Vagina (tissue), 2 donors: ENCODE measurements around the gene TBC1D14.

Experiments
- CTCF ChIP-seq, 3 experiments: fragments of 450-650 bp in 2 of 3; fragments of 200-600 bp in 1 of 3; sonication (generic) in 1 of 3; IDR thresholded peaks; one replicate each; pipeline ENCODE4 v1.5.1; 2017 to 2019; ENCODE audit warnings: antibody characterized with exemption in 3 of 3, mild to moderate bottlenecking in 2 of 3, moderate library complexity in 2 of 3
- POLR2A ChIP-seq, 2 donors: fragments of 450-650 bp; IDR thresholded peaks; one replicate each; pipeline ENCODE4 v1.6.1; 2017; ENCODE audit warnings: antibody characterized with exemption in 2 of 2, mild to moderate bottlenecking in 2 of 2, moderate library complexity in 2 of 2
- POLR2AphosphoS5 ChIP-seq, 2 donors: sonication (generic); formaldehyde crosslinking; IDR thresholded peaks; one replicate each; pipeline ENCODE4 v1.9.0; 2017; ENCODE audit warnings: antibody characterized with exemption in 2 of 2, mild to moderate bottlenecking in 2 of 2, low read depth in 1 of 2; ENCODE audit not compliant: insufficient read depth in 1 of 2

- TF ChIP-seq CTCF (IDR thresholded peaks at IDR 0.05) (no peak), POLR2A (IDR thresholded peaks at IDR 0.05) (no peak), POLR2AphosphoS5 (IDR thresholded peaks at IDR 0.05; ENCODE audit: insufficient read depth in 1 of 2, low read depth in 1 of 2) (no peak)
These were observed 20.4 kb upstream of the TBC1D14 start for GRCh38 chr4:6889101-6889735.
